Activated CD4-positive, CD25-positive, alpha-beta regulatory T cell treated with anti-CD3 and anti-CD28 coated beads, Interleukin-2, amount 50 U/mL, for 72 hours (primary cell): ENCODE results near the gene OBSCN.

Source experiments
- DNase-seq: peaks from one replicate; pipeline ENCODE4 v3.0.0; 2021

Gene OBSCN

DNA sequence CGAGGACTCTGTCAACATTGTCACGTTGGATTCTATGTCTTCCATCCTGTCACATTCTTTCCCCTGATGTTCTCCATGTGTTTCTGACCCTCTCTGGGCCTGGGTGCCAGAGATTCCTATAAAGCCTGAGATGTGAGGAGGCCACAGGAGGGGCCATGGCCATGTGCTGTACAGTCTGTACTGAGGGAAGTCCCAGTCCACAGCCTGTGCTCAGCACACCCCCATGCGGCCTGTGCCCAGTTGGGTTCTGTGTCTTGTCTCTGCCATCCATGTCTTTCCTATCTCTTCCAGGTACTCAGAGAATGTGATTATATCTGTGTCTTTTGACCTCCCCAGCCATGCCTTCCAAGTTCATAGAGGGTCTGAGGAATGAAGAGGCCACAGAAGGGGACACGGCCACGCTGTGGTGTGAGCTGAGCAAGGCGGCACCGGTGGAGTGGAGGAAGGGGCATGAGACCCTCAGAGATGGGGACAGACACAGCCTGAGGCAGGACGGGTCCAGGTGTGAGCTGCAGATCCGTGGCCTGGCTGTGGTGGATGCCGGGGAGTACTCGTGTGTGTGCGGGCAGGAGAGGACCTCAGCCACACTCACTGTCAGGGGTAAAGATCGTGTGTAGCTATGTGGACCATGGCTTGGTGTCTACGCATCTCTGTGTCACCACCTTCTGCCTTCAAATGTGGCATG, 86.1 kb downstream of the OBSCN start:
- no peak for DNase-seq

DNA sequence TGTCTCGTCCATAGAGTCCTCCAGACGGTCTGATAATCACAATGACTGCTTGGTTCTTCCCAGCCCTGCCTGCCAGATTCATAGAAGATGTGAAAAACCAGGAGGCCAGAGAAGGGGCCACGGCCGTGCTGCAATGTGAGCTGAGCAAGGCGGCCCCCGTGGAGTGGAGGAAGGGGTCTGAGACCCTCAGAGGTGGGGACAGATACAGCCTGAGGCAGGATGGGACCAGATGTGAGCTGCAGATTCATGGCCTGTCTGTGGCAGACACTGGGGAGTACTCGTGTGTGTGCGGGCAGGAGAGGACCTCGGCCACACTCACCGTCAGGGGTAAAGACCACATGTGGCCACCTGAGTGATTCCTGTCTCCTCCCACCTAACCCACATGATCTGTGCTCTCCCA, 86.9 kb downstream of the OBSCN start:
- DNase-seq: no peak

DNA sequence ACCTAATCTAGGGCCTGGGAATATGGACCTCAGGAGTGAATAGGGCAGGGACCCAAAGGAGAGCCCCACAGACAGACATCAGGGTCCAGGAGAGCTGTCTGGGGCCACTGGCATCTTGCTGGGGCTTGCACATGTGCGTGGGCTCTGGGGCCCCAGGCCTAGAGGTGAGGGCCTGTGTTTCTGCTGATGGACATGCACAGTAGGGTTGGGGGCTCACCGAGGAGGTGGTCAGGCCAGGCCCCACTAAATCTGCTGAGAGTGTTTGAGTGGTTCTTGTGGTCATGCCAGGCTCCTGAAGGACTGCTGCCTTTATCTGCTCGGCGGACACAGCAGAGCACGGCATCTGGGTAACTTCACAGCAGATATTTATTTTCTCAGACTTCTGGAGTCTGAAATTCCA, 87.4 kb downstream of the OBSCN start:
- no peak for DNase-seq

DNA sequence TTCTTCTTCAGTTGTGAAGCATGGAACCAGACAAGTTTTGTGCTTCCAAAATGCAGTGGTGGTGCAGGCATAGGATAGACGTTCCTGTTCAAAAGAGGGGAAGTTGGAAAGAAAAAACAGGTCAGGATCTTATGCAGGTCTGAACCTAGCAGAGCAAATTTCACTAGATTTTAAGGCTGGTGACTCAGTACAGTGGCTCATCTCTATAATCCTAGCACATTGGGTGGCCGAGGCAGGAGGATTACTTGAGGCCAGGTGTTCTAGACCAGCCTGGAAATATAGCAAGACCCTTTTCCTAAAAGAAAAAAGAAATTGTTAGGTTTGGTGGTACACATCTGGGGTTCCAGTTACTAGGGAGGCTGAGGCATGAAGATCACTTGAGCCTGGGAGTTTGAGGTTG, 88.1 kb downstream of the OBSCN start:
- DNase-seq: no peak

DNA sequence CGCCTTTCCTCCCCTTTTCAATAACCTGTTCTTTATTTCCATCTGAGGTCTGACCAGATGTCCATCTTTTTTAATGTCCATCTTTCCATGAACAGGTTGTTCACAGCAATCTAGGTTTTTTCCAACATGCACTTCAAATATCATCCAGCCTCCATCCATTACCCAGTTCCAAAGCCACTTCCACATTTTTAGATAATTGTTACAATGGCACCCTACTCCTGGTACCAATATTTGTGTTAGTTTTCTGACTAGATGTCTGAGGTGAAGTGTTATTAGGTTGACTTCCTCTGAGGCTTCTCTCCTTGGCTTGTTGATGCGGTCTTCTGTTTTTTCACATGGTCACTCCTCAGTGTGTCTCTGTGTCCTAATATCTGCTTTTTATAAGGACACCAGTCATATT, 89.4 kb downstream of the OBSCN start:
- no peak for DNase-seq

DNA sequence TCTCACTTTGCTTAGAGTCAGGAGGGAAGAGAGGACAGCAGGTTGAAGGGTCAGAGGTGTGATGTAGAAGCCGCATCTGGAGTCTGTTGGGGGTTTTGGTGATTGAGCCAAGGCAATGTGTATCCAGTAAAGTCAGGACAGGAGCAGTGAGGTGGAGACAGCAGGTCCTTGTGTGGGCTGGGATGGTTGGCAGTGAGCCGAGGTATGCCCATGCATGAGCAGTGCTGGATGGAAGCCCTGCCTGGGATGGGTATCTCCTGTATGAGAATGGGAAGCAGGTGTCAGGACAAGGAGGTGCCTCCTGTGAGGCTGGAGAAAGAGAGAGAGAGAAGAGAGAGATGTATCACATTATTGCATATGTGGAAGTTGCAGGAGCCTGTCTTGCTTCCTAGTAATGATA, 90.0 kb downstream of the OBSCN start:
- no peak for DNase-seq

DNA sequence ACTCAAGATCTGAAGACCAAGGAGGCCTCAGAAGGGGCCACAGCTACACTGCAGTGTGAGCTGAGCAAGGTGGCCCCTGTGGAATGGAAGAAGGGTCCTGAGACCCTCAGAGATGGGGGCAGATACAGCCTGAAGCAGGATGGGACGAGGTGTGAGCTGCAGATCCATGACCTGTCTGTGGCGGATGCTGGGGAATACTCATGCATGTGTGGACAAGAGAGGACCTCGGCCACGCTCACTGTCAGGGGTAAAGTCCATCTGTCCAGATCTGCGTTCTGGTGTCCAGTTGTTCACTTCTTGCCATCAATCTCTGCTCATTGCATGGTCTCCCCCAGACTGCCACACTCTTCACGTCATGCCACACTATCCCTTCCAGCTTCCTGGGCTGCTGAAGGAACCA, 90.6 kb downstream of the OBSCN start:
- DNase-seq: no peak

DNA sequence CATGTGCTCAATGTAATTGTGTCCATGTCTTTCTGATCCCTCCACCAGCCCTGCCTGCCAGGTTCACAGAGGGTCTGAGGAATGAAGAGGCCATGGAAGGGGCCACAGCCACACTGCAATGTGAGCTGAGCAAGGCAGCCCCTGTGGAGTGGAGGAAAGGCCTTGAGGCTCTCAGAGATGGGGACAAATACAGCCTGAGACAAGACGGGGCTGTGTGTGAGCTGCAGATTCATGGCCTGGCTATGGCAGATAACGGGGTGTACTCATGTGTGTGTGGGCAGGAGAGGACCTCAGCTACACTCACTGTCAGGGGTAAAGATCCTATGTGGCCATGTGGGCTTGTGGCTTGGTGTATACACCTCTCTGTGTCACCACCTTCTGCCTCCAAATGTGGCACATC, 91.4 kb downstream of the OBSCN start:
- no peak for DNase-seq

DNA sequence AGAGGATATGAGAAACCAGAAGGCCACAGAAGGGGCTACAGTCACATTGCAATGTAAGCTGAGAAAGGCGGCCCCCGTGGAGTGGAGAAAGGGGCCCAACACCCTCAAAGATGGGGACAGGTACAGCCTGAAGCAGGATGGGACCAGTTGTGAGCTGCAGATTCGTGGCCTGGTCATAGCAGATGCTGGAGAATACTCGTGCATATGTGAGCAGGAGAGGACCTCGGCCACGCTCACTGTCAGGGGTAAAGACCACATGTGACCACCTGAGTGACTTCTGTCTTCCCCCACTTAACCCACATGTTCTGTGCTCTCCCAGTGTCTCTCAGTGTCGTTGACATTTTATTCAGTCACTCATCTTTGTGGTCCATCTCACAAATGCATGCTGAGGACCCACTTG, 92.1 kb downstream of the OBSCN start:
- DNase-seq: no peak

DNA sequence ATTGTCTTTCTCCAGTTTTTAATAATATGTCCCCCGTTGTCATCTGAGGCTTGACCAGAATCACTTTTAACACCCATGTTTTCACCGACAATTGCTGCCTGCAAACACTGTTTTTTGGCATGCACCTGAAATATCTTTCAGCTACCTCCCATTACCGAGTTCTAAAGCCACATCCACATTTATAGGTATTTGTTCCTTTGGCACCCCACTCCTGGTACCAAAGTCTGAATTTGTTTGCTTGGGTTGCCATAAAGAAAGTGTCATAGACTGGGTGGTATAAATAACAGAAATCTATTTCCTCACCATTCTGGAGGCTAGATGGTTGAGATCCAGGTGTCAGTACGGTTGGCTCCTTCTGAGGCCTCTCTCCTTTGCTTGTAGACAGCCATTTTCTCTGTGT, 94.2 kb downstream of the OBSCN start:
- DNase-seq: no peak

DNA sequence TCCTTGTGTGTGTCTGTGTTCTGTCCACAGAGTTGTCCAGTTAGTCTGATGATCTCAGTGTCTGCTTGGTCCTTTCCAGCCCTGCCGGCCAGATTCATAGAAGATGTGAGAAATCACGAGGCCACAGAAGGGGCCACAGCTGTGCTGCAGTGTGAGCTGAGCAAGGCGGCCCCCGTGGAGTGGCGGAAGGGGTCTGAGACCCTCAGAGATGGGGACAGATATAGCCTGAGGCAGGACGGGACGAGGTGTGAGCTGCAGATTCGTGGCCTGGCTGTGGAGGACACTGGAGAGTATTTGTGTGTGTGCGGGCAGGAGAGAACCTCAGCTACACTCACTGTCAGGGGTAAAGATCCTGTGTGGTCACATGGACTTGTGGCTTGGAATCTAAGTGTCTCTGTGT, 95.8 kb downstream of the OBSCN start:
- DNase-seq: no peak

DNA sequence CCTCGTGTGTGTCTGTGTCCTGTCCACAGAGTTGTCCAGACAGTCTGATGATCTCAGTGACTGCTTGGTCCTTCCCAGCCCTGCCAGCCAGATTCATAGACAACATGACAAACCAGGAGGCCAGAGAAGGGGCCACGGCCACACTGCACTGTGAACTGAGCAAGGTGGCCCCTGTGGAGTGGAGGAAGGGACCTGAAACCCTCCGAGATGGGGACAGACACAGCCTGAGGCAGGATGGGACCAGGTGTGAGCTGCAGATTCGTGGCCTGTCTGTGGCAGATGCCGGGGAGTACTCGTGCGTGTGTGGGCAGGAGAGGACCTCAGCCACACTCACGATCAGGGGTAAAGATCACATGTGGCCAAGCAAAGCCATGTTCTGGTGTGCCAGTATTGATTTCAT, 96.4 kb downstream of the OBSCN start:
- no peak for DNase-seq

DNA sequence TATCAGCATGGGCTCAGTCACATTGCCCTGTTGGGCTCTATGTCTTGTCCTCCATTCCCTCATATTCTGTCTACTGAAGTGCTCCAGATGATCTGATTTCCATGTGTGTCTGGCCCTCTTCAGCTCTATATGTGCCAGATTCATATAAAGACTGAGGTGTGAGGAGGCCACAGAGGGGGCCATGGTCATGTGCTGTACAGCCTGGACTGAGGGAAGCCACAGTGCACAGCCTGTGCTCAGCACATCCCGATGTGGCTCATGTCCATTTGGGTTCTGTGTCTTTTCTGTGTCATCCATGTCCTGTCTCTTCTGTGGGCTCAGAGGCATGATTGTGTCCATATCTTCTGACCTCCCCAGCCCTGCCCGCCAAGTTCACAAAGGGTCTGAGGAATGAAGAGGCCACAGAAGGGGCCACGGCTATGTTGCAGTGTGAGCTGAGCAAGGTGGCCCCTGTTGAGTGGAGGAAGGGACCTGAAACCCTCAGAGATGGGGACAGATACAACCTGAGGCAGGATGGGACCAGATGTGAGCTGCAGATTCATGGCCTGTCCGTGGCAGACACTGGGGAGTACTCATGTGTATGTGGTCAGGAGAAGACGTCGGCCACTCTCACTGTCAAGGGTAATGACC, 97.0 kb downstream of the OBSCN start:
- no peak for DNase-seq

DNA sequence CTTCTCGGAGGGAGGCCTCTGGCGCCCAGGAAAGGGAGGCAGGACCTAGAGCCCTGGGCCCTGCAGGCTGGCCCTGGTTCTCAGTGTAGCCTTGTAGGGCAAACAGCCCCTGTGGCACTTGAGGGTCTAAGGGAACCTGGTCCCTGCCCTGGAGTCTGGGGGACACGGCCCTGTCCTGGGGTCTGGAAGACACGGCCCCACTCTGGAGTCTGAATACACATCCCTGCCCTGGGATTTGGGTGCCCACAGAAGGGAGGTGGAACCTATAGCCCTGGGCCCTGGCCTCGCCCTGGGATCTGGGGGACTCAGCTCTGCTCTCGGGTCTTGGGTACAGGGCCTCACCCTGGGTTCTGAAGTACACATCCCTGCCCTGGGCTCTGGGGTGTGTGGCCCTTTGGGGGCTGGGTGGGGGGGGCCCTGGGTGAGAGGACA, 97.9 kb downstream of the OBSCN start:
- DNase-seq: no peak

DNA sequence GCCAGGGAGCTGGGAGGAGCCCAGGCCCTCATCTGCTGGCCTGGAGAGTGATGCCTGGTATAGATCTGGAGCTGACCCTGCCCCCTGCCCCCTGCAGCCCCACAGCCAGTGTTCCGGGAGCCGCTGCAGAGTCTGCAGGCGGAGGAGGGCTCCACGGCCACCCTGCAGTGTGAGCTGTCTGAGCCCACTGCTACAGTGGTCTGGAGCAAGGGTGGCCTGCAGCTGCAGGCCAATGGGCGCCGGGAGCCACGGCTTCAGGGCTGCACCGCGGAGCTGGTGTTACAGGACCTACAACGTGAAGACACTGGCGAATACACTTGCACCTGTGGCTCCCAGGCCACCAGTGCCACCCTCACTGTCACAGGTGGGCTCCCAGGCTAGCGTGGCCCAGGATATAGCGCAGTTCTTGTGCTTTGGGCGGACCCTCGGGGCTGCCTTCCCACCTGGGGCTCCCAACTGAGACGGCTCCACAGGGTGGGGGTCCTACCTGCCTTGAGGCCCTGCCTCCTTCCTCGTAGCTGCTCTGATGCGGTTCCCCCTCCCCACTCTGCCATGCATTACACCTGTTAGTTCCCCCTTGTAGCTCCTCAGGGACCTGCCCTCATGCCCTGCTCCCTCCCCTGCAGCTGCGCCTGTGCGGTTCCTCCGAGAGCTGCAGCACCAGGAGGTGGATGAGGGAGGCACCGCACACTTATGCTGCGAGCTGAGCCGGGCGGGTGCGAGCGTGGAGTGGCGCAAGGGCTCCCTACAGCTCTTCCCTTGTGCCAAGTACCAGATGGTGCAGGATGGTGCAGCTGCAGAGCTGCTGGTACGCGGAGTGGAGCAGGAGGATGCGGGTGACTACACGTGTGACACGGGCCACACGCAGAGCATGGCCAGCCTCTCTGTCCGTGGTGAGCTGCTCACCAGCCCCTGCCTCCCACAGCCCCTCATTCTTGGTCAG, 98.7 kb downstream of the OBSCN start:
- no peak for DNase-seq

DNA sequence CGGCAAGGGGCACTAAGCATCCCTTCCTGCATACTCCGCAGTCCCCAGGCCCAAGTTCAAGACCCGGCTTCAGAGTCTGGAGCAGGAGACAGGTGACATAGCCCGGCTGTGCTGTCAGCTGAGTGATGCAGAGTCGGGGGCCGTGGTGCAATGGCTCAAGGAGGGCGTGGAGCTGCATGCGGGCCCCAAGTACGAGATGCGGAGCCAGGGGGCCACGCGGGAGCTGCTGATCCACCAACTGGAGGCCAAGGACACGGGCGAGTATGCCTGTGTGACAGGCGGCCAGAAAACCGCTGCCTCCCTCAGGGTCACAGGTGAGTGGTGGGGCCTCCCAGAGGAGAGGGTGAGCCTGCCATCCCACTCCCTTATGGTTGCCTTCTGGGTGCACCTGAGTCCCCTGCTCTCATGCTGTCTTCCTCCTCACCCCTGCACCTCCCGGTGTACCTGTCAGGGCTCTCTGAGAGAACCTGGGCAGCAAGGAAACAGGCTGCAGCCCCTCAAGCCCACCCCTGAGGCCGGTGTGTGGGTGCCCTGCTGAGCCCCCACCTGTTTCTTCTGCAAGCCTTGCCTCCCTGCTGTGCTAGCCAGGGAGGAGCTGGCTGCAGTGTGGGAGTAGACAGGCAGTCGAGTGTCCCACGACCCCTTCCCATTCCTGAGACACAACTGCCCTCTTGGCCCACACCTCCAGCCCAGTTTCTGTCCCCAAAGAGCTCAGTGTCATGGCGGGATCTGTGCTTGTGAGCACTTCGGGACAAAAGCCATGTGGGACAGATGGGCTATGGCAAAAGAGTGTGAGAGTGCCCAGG, 99.6 kb downstream of the OBSCN start:
- no peak for DNase-seq

DNA sequence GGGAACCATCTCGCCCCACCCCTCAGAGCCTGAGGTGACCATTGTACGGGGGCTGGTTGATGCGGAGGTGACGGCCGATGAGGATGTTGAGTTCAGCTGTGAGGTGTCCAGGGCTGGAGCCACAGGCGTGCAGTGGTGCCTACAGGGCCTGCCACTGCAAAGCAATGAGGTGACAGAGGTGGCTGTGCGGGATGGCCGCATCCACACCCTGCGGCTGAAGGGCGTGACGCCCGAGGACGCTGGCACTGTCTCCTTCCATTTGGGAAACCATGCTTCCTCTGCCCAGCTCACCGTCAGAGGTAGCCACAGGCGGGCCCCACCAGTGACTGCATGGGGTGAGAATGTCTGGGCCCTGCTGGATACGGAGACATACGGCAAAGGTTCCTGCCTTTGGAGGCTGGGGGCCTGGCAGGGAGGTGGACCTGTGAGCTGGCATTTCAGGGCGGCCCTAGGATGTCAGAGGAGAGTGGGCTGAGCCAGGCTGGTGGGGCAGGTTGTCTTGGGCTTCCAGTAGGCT, 100.3 kb downstream of the OBSCN start:
- peak; percentile 23 for DNase-seq

DNA sequence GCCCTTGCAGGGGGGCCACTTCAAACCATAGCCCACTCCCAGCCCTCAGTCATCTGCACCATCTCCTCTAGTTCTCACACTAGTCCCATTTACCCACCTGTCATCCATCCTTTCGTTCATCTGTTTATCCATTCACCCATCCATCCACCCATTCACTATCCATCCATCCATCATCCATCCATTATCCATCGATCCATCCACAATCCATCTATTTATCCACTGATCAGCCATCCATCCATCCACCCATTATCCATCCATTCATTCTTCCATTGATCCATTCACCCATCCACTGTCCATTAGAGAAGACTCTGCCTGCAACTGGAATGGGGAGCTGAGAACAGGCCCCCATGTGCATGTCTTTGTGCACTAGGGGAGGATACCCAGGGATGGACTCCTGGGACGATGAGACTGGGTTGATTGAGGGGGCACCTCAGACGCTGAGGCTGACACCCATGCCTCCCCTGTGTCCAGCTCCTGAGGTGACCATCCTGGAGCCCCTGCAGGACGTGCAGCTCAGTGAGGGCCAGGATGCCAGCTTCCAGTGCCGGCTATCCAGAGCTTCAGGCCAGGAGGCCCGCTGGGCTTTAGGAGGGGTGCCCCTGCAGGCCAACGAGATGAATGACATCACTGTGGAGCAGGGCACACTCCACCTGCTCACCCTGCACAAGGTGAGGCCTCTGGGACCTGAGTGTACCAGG, 100.9 kb downstream of the OBSCN start:
- no peak for DNase-seq

DNA sequence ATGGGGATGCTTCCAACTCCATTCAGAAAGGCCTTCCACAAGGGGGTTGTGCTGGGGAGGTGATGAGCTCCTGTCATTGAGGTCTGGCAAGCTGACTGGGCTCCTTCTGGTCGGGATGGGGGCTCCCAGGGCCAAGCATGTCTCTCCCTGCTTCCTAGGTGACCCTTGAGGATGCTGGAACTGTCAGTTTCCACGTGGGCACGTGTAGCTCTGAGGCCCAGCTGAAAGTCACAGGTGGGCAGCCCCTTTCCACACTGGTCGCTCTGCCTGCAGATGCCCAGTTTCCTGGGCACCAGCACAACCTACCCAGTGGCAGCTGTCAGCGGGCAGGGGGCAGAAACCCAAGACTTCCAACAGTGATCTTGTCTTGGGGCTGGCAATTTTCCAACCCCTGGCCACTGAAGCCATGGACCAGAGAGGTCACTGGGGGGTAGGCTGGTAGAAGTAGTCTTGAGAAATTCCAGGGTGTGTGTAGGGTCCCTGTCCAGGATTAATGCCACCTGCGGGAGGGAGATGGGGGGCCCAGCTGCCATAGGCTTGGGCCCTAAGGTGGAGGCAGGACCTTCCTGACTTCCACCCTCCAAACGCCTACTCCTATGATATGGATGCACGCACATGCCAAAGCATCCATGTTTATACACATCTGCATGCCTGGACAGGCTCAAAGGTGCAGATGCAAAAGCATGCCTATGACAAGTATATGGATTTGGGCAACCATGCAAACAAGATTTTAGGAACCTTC, 101.7 kb downstream of the OBSCN start:
- DNase-seq: no peak

DNA sequence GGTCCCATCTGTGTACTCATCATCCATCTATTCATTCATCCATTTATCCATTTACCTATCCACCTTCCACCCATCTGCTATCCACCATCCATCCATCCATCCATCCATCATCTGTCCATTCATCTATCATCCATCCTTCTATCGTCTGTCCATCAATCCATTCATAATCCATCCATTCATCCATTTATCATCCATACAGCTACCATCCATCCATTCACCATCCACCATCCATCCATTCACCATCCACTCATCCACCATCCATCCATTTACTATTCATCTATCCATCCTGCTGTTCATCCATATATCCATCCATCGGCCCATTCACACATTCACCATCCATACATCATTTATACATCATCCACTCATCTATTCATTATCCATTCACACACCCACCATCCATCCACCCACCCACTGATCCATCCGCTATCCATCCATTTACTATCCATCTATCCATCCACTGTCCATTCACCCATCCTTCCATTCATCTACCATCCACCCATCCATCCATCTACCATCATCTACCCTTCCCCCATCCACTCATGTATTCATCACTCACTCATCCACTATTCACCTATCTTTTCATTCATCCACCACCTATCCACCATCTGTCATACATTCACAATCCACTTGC, 102.4 kb downstream of the OBSCN start:
- DNase-seq: no peak

DNA sequence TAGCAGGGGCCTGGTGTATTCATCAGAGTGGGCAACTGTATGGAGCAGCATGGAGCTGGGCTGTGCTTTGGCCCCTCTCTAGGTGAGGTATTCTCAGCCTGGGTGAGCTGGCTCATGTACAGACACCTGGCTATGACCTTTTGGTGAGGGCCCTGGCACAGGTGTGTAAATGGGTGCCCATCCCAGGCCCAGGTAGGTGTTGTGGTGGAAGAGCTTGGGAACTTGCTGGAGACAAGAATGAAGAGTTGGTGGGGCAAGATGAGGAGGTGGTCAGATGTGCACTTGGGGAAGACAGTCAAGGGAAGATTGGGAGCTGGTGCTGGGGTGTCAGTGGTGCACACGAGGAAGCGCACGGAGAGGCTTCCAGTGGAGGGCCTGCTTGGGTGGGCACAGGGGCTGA, 103.2 kb downstream of the OBSCN start:
- DNase-seq: peak; percentile 18
